Endodermal cell (in vitro differentiated cells): Measurements from ENCODE around the gene ASTN2. TPM values are rescaled to one million over a fixed set of nuclear protein-coding genes. Genes with fewer than 3 reads are reported as not detected.
"Not testable (repeated sequence)": the region's sequence is repeated elsewhere in the genome, so short reads cannot be mapped to it uniquely, and the experiment has no call there.

ENCODE experiments used
- DNase-seq: peaks from one replicate; pipeline ENCODE4 v3.0.0-alpha.2; 2017
- H3K27ac ChIP-seq: 2 replicates; pipeline ENCODE4 v1.5.1; 2013; ENCODE audit warnings: mild to moderate bottlenecking, low read depth, low read length, moderate library complexity
- H3K27me3 ChIP-seq: 2 replicates; pipeline ENCODE4 v1.6.1; 2013; ENCODE audit warnings: mild to moderate bottlenecking, low read length, moderate library complexity; ENCODE audit not compliant: insufficient read depth, control insufficient read depth, poor library complexity, severe bottlenecking
- H3K36me3 ChIP-seq: 2 replicates; pipeline ENCODE4 v1.7.0; 2013; ENCODE audit warnings: mild to moderate bottlenecking, low read length, moderate library complexity; ENCODE audit not compliant: control insufficient read depth, insufficient read depth
- H3K4me1 ChIP-seq: one replicate; pipeline ENCODE4 v1.7.0; 2013; ENCODE audit warnings: low read length; ENCODE audit not compliant: control insufficient read depth, insufficient read depth
- H3K4me3 ChIP-seq: 2 replicates; pipeline ENCODE4 v1.5.1; 2013; ENCODE audit warnings: mild to moderate bottlenecking, low read length, moderate library complexity
- H3K9ac ChIP-seq: 2 replicates; pipeline ENCODE4 v1.6.1; 2013; ENCODE audit warnings: mild to moderate bottlenecking, low read length, moderate library complexity; ENCODE audit not compliant: poor library complexity, severe bottlenecking; ENCODE audit errors: extremely low read depth
- H3K9me3 ChIP-seq: 2 replicates; pipeline ENCODE4 v1.6.1; 2013; ENCODE audit warnings: mild to moderate bottlenecking, low read length, moderate library complexity; ENCODE audit not compliant: control insufficient read depth
- H3K27ac Mint-ChIP-seq: 2 replicates; pipeline ENCODE4 v1.8.0; 2020; ENCODE audit warnings: mixed read lengths
- H3K27me3 Mint-ChIP-seq: 2 replicates; pipeline ENCODE4 v1.8.0; 2021; ENCODE audit warnings: mild to moderate bottlenecking, mixed read lengths; ENCODE audit not compliant: insufficient read depth
- H3K36me3 Mint-ChIP-seq: 2 replicates; pipeline ENCODE4 v1.8.0; 2020; ENCODE audit warnings: low read depth, mixed read lengths
- H3K4me1 Mint-ChIP-seq: 2 replicates; pipeline ENCODE4 v1.8.0; 2020; ENCODE audit warnings: mixed read lengths
- H3K4me3 Mint-ChIP-seq: 2 replicates; pipeline ENCODE4 v1.8.0; 2020; ENCODE audit warnings: mild to moderate bottlenecking, moderate library complexity, mixed read lengths
- H3K9me3 Mint-ChIP-seq: 2 replicates; pipeline ENCODE4 v1.8.0; 2020; ENCODE audit warnings: mild to moderate bottlenecking, mixed read lengths
- WGBS, 2 experiments: methylation state at CpG; one replicate each; pipeline versions ENCODE4 v1.1.5 to v1.1.7; 2013; ENCODE audit warnings: missing lambda C conversion rate in 2 of 2, mixed read lengths in 1 of 2; ENCODE audit not compliant: insufficient coverage in 1 of 2, insufficient read length in 1 of 2; 5-methylcytosine and 5-hydroxymethylcytosine counted together
- total RNA-seq, 2 donors: library from RNA; stranded (reverse); fragmentation: NEBNext Ultra II Directional in 1 of 2; extraction: Animal tissue kit (Norgen Biotek cat#: 25700) in 1 of 2; gene quantifications; 2 replicates in 1 of 2; 3 replicates in 1 of 2; pipeline ENCODE4 v1.2.1, GENCODE V29; 2021
- TF ChIP-seq, protein P1 (sequence below): fragments of 200-600 bp; sonication (generic); conservative IDR thresholded peaks from 2 replicates; pipeline ENCODE4 v1.5.0; 2021; ENCODE audit warnings: antibody characterized with exemption, mild to moderate bottlenecking

The ASTN2 gene
- total RNA-seq, 2 donors from 2014 or later, result 8.9 to 10.4 TPM

DNA sequence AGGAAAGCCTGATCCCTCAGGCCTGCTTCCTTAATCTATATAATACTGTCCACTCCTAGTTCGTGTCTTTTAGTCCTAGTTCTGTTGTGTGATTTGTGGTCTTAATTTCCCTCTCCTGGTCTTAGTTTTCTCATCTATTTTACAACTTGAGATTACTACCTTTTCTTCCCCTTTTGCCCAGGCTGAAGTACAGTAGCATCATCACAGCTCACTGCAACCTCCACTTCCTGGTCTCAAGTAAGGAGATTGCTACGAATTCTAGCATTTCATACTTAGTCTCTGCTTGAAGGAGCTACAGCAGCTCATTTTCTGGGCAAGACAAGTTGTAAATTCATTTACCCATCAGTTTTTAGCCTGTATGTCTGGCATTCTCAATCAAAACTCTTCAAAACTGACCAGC is 722.2 kb downstream of the ASTN2 start:
- H3K36me3 ChIP-seq, result peaks cover 57% of the 10 kb centered on the region
- Mint-ChIP-seq H3K4me3 (no peak overlapping the region), H3K27ac (no peak overlapping the region), H3K4me1 (peaks cover 28% of the 10 kb centered on the region), H3K36me3 (peaks cover 15% of the 10 kb centered on the region), H3K9me3 (no peaks in the 10 kb centered on the region), H3K27me3 (no peaks in the 10 kb centered on the region)
- no peak overlapping the region for H3K4me3 ChIP-seq
- DNase-seq, result no peak
- no peaks in the 10 kb centered on the region for H3K4me1 ChIP-seq
- no peaks in the 10 kb centered on the region for H3K9me3 ChIP-seq
- TF ChIP-seq, protein P1, sequence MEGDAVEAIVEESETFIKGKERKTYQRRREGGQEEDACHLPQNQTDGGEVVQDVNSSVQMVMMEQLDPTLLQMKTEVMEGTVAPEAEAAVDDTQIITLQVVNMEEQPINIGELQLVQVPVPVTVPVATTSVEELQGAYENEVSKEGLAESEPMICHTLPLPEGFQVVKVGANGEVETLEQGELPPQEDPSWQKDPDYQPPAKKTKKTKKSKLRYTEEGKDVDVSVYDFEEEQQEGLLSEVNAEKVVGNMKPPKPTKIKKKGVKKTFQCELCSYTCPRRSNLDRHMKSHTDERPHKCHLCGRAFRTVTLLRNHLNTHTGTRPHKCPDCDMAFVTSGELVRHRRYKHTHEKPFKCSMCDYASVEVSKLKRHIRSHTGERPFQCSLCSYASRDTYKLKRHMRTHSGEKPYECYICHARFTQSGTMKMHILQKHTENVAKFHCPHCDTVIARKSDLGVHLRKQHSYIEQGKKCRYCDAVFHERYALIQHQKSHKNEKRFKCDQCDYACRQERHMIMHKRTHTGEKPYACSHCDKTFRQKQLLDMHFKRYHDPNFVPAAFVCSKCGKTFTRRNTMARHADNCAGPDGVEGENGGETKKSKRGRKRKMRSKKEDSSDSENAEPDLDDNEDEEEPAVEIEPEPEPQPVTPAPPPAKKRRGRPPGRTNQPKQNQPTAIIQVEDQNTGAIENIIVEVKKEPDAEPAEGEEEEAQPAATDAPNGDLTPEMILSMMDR, result no peak
- no peak overlapping the region for H3K27ac ChIP-seq
- H3K9ac ChIP-seq, result no peak overlapping the region
- WGBS, 2 experiments, result 78 to 91% methylated on average over 1 to 2 of the region's 2 CpGs
- H3K27me3 ChIP-seq, result no peaks in the 10 kb centered on the region

DNA sequence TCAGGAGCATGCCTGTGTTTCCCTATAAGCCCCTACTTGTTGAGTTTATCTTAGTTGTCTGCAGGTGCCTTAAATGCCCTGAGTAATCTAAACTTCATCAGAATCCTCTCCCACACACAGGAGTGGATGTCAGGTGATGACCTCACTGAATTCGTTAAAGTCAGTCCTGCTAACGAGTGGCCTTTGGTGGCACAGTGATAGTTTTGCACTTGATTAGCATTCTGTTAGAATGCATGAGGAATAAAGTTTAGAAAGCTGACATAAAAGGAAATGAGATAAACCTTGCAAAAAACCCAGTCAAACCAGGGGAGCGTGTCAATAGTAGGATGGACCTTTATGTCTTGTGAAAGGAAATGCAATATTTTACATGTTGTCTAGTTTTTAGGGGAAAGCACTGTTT is 723.2 kb downstream of the ASTN2 start:
- no peak overlapping the region for H3K4me3 Mint-ChIP-seq
- TF ChIP-seq, protein P1, result no peak
- WGBS, 2 experiments, result 89 to 100% methylated on average over 2 to 3 of the region's 3 CpGs
- no peak overlapping the region for H3K27ac Mint-ChIP-seq
- peaks cover 12% of the 10 kb centered on the region for H3K36me3 Mint-ChIP-seq
- H3K9ac ChIP-seq, result no peak overlapping the region
- DNase-seq, result no peak
- no peaks in the 10 kb centered on the region for H3K9me3 Mint-ChIP-seq
- peak overlapping the region; percentile 13 for H3K4me3 ChIP-seq
- H3K27me3 ChIP-seq, result no peaks in the 10 kb centered on the region
- peaks cover 47% of the 10 kb centered on the region for H3K36me3 ChIP-seq
- H3K27ac ChIP-seq, result no peak overlapping the region
- H3K27me3 Mint-ChIP-seq, result no peaks in the 10 kb centered on the region
- H3K4me1 Mint-ChIP-seq, result peaks cover 31% of the 10 kb centered on the region
- H3K9me3 ChIP-seq, result no peaks in the 10 kb centered on the region
- no peaks in the 10 kb centered on the region for H3K4me1 ChIP-seq

DNA sequence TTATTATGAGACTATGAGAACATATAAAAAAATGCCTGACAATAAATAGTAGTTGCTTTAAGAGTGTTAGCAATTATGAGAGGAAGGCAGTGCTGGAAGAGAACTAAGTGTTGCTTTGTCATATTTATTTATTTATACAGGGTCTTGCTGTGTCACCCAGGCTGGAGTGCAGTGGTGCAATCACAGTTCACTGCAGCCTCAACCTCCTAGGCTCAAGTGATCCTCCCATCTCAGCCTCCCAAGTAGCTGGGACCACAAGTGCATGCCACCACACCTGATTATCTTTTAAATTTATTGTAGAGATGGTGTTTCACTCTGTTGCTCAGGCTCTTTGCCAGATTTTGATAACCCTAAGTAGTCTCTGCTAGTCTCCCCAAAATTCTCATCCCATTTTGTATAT is 724.1 kb downstream of the ASTN2 start:
- H3K27ac Mint-ChIP-seq, H3K27me3 ChIP-seq, H3K27ac ChIP-seq, H3K4me3 Mint-ChIP-seq, H3K9me3 Mint-ChIP-seq, DNase-seq, H3K4me1 ChIP-seq, H3K9me3 ChIP-seq, H3K9ac ChIP-seq, H3K27me3 Mint-ChIP-seq: not testable (repeated sequence)
- peaks cover 12% of the 10 kb centered on the region for H3K36me3 Mint-ChIP-seq
- Histone ChIP-seq H3K36me3 (peaks cover 40% of the 10 kb centered on the region), H3K4me3 (peak overlapping the region; percentile 93)
- H3K4me1 Mint-ChIP-seq, result peaks cover 39% of the 10 kb centered on the region

DNA sequence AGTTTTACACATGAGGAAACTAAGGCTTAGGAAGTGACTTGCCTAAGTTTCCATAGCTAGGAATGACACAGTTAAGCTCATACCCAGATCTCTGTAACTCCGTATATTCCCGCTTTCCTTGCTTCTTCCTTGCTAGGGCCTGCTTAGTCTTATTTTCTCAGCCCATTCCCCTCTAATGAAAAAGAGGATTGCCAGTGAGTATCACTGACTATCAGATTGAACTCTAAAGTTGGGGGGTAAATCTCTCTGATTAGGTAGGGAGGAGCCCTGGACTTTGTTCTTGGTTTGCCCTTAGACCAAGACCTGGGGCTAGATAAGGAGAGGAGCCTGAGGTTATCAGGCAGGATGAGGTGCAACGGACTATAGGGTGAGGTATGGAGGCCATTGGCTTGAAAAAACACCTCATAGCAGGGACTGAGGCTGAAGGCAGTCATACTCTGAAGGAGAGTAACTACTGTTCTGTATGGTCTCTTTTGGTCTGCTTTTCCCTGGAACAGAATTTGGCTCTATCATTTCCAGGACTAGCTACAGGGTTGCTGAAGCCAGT is 725.3 kb downstream of the ASTN2 start:
- no peak overlapping the region for H3K4me3 Mint-ChIP-seq
- H3K9me3 ChIP-seq, result peaks cover 3% of the 10 kb centered on the region
- no peaks in the 10 kb centered on the region for H3K27me3 ChIP-seq
- TF ChIP-seq, protein P1, result no peak
- H3K36me3 Mint-ChIP-seq, result peaks cover 10% of the 10 kb centered on the region
- no peak overlapping the region for H3K27ac Mint-ChIP-seq
- peaks cover 28% of the 10 kb centered on the region for H3K36me3 ChIP-seq
- no peak overlapping the region for H3K27ac ChIP-seq
- peaks cover 39% of the 10 kb centered on the region for H3K4me1 Mint-ChIP-seq
- WGBS, 2 experiments, result 80 to 100% methylated on average over 2 to 3 of the region's 3 CpGs
- no peak for DNase-seq
- H3K4me3 ChIP-seq, result peak overlapping the region; percentile 93
- H3K27me3 Mint-ChIP-seq, result peaks cover 7% of the 10 kb centered on the region
- no peaks in the 10 kb centered on the region for H3K4me1 ChIP-seq
- no peak overlapping the region for H3K9ac ChIP-seq
- peaks cover 7% of the 10 kb centered on the region for H3K9me3 Mint-ChIP-seq
